ENCODE measurements around the gene CNPY3.

Gene CNPY3

GRCh38 chr6:42963179-42963854 is 34.0 kb downstream of the CNPY3 start:
- Histone ChIP-seq H3K27ac (no peak overlapping the region), H3K79me2 (no peaks in the 10 kb centered on the region), H2AFZ (no peak overlapping the region), H3K27me3 (ENCODE audit: control insufficient read depth, insufficient read depth, low read length) (no peaks in the 10 kb centered on the region), H3K9me3 (ENCODE audit: control insufficient read depth, low read length) (no peaks in the 10 kb centered on the region), H3K36me3 (ENCODE audit: control insufficient read depth, insufficient read depth, low read length) (no peaks in the 10 kb centered on the region), H3K4me2 (ENCODE audit: low read length) (no peak overlapping the region), H3K4me3 (ENCODE audit: low read depth, low read length) (no peak overlapping the region), H3K9ac (no peak overlapping the region), H3K4me1 (peaks cover 2% of the 10 kb centered on the region)
- TF ChIP-seq CTCF (IDR thresholded peaks at IDR 0.05): no peak

GRCh38 chr6:42963855-42964605 is 34.8 kb downstream of the CNPY3 start:
- Histone ChIP-seq H3K79me2 (no peaks in the 10 kb centered on the region), H3K9me3 (ENCODE audit: control insufficient read depth, low read length) (no peaks in the 10 kb centered on the region), H3K9ac (no peak overlapping the region), H3K4me1 (peaks cover 2% of the 10 kb centered on the region), H2AFZ (no peak overlapping the region), H3K27ac (no peak overlapping the region), H3K4me3 (ENCODE audit: low read depth, low read length) (no peak overlapping the region), H3K4me2 (ENCODE audit: low read length) (no peak overlapping the region), H3K27me3 (ENCODE audit: control insufficient read depth, insufficient read depth, low read length) (no peaks in the 10 kb centered on the region), H3K36me3 (ENCODE audit: control insufficient read depth, insufficient read depth, low read length) (no peaks in the 10 kb centered on the region)
- TF ChIP-seq CTCF (IDR thresholded peaks at IDR 0.05): no peak

GRCh38 chr6:42966571-42966970 is 37.3 kb downstream of the CNPY3 start:
- no peaks in the 10 kb centered on the region for H3K79me2 ChIP-seq
- H3K4me1 ChIP-seq: no peaks in the 10 kb centered on the region
- H3K27me3 ChIP-seq (ENCODE audit: control insufficient read depth, insufficient read depth, low read length): no peaks in the 10 kb centered on the region
- H3K9ac ChIP-seq: no peak overlapping the region
- no peak overlapping the region for H2AFZ ChIP-seq
- no peak overlapping the region for H3K4me3 ChIP-seq (ENCODE audit: low read depth, low read length)
- no peaks in the 10 kb centered on the region for H3K9me3 ChIP-seq (ENCODE audit: control insufficient read depth, low read length)
- H3K4me2 ChIP-seq (ENCODE audit: low read length): no peak overlapping the region
- H3K27ac ChIP-seq: no peak overlapping the region
- H3K36me3 ChIP-seq (ENCODE audit: control insufficient read depth, insufficient read depth, low read length): no peaks in the 10 kb centered on the region
- no peak for TF ChIP-seq CTCF (IDR thresholded peaks at IDR 0.05)

GRCh38 chr6:42967228-42967627 is 37.9 kb downstream of the CNPY3 start:
- H3K4me1 ChIP-seq: no peaks in the 10 kb centered on the region
- no peaks in the 10 kb centered on the region for H3K27me3 ChIP-seq (ENCODE audit: control insufficient read depth, insufficient read depth, low read length)
- H3K36me3 ChIP-seq (ENCODE audit: control insufficient read depth, insufficient read depth, low read length): no peaks in the 10 kb centered on the region
- no peak overlapping the region for H3K27ac ChIP-seq
- no peaks in the 10 kb centered on the region for H3K79me2 ChIP-seq
- no peaks in the 10 kb centered on the region for H3K9me3 ChIP-seq (ENCODE audit: control insufficient read depth, low read length)
- no peak overlapping the region for H2AFZ ChIP-seq
- H3K9ac ChIP-seq: no peak overlapping the region
- no peak overlapping the region for H3K4me3 ChIP-seq (ENCODE audit: low read depth, low read length)
- TF ChIP-seq CTCF (IDR thresholded peaks at IDR 0.05): no peak
- no peak overlapping the region for H3K4me2 ChIP-seq (ENCODE audit: low read length)

Measured in parathyroid adenoma (tissue), 2 donors.